ENCODE results near the gene IFNLR1. TPM values are rescaled to one million over a fixed set of nuclear protein-coding genes. Genes with fewer than 3 reads are reported as not detected.

The IFNLR1 gene
- total RNA-seq, 4 donors from 2014 or later: 9.1 to 38.2 (median 36.1) TPM

GRCh38 chr1:24191860-24192259 lies 4.8 kb upstream of the IFNLR1 start:
- no peaks in the 10 kb centered on the region for H3K27me3 ChIP-seq
- H3K9me3 ChIP-seq: no peaks in the 10 kb centered on the region
- H3K27ac ChIP-seq: peak overlapping the region in 2 of 4 donors; percentile 51 to 74
- H3K4me3 ChIP-seq: no peak overlapping the region
- peak in 1 of 3 donors; percentile 56 for DNase-seq
- TF ChIP-seq, protein P1, sequence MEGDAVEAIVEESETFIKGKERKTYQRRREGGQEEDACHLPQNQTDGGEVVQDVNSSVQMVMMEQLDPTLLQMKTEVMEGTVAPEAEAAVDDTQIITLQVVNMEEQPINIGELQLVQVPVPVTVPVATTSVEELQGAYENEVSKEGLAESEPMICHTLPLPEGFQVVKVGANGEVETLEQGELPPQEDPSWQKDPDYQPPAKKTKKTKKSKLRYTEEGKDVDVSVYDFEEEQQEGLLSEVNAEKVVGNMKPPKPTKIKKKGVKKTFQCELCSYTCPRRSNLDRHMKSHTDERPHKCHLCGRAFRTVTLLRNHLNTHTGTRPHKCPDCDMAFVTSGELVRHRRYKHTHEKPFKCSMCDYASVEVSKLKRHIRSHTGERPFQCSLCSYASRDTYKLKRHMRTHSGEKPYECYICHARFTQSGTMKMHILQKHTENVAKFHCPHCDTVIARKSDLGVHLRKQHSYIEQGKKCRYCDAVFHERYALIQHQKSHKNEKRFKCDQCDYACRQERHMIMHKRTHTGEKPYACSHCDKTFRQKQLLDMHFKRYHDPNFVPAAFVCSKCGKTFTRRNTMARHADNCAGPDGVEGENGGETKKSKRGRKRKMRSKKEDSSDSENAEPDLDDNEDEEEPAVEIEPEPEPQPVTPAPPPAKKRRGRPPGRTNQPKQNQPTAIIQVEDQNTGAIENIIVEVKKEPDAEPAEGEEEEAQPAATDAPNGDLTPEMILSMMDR (IDR thresholded peaks at IDR 0.05): no peak
- no peak for TF ChIP-seq POLR2A (IDR thresholded peaks at IDR 0.05)
- no peaks in the 10 kb centered on the region for H3K36me3 ChIP-seq
- H3K4me1 ChIP-seq: peaks cover 0 to 18% (median 11%) of the 10 kb centered on the region in 4 donors

DNA sequence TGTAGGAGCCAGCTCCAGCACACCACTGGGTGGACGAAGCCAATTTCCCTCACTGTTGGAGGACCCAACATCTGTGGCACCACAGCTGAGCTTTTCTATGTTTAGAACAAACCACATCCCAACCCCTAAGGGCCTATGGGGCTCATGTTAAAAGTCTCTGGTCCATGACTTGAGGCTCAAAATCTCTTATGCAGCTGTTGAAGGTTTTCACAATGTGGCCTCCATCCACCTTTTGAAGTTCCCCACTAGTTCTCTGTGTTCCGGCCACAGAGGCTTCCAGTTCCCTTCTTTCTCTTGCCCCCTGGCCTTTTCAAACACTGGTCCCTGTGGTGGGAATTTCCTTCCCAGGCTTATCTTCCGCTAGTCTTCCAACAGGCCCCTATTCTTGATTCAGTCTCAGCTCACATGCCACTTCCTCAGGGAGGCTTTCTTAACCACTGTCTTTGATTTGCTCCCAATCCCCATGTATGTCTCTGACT lies 3.9 kb upstream of the IFNLR1 start:
- H3K27ac ChIP-seq: peak overlapping the region in 2 of 4 donors; percentile 47 to 74
- no peaks in the 10 kb centered on the region for H3K27me3 ChIP-seq
- H3K36me3 ChIP-seq: no peaks in the 10 kb centered on the region
- peak in 2 of 3 donors; percentile 71 to 72 for DNase-seq
- H3K4me3 ChIP-seq: peak overlapping the region in 1 of 4 donors; percentile 13
- no peaks in the 10 kb centered on the region for H3K9me3 ChIP-seq
- TF ChIP-seq, protein P1 (IDR thresholded peaks at IDR 0.05): no peak
- no peak for TF ChIP-seq POLR2A (IDR thresholded peaks at IDR 0.05)
- H3K4me1 ChIP-seq: peaks cover 0 to 18% (median 12%) of the 10 kb centered on the region in 4 donors

- no peak for TF ChIP-seq POLR2A (IDR thresholded peaks at IDR 0.05)
- TF ChIP-seq, protein P1 (IDR thresholded peaks at IDR 0.05): no peak
- peak in 2 of 3 donors; percentile 84 to 88 for DNase-seq
- Histone ChIP-seq H3K27me3 (no peaks in the 10 kb centered on the region), H3K4me3 (no peak overlapping the region), H3K4me1 (peaks cover 0 to 18% (median 14%) of the 10 kb centered on the region in 4 donors), H3K36me3 (no peaks in the 10 kb centered on the region), H3K9me3 (no peaks in the 10 kb centered on the region), H3K27ac (peak overlapping the region in 2 of 4 donors; percentile 11 to 74)
Observed at GRCh38 chr1:24189528-24189927, 2.4 kb upstream of the IFNLR1 start.

- Histone ChIP-seq H3K9me3 (no peaks in the 10 kb centered on the region), H3K4me1 (peaks cover 0 to 18% (median 14%) of the 10 kb centered on the region in 4 donors), H3K4me3 (peak overlapping the region; percentile 52 to 71 (median 60)), H3K36me3 (no peaks in the 10 kb centered on the region), H3K27ac (peak overlapping the region; percentile 69 to 90 (median 81)), H3K27me3 (no peaks in the 10 kb centered on the region)
- no peak for DNase-seq
- TF ChIP-seq POLR2A (IDR thresholded peaks at IDR 0.05): no peak
- TF ChIP-seq, protein P1 (IDR thresholded peaks at IDR 0.05): no peak
Observed at GRCh38 chr1:24186711-24186992, 437 bp downstream of the IFNLR1 start.

DNA sequence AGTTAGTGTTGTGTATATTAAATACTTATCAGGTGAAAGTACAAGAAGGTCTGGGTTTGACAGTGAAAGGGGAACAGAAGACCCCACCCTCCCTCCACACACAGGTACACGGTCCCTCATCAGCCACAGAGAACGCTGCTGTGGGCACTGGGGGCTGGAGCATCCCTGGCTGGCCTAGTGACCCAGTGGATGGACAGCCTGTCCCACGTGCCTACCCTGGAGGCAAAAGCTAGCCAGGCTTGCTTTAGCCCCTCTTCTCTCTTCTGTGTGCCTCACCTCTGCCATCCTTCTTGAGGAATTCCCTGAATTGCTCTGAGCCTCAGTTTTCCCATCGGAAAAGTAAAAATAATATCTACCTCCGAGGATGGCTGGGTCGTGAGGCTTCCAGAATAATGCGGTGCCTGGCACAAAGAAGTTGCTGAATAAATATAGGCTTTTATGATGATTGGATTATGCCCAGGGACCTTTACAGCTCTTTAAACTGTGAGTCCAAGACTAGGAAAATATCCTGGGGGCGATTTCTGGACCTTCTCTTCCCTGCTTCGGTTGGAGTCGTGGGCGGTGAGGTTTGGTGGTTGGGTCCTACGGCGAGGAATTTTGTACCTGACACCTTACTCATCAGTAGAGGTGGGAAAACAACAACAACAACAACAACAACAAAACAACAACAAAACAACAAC lies 918 bp downstream of the IFNLR1 start:
- peak in 1 of 3 donors; percentile 45 for DNase-seq
- H3K27me3 ChIP-seq: no peaks in the 10 kb centered on the region
- H3K4me3 ChIP-seq: peak overlapping the region; percentile 52 to 71 (median 60)
- H3K36me3 ChIP-seq: no peaks in the 10 kb centered on the region
- no peaks in the 10 kb centered on the region for H3K9me3 ChIP-seq
- H3K4me1 ChIP-seq: peaks cover 0 to 18% (median 9%) of the 10 kb centered on the region in 4 donors
- TF ChIP-seq, protein P1 (IDR thresholded peaks at IDR 0.05): no peak
- H3K27ac ChIP-seq: peak overlapping the region; percentile 69 to 90 (median 81)

Data from Peyer's patch (tissue), 4 donors.